ENCODE data around the gene MYL1. TPM values are rescaled to one million over a fixed set of nuclear protein-coding genes. Genes with fewer than 3 reads are reported as not detected.

Gene MYL1
- total RNA-seq, 1 experiment from 2014 or later: not detected

GRCh38 chr2:210324906-210325305 lies 9.9 kb upstream of the MYL1 start (continued):
- TF ChIP-seq FOXP4 (CRISPR knock-in tag; IDR thresholded peaks at IDR 0.05): no peak

GRCh38 chr2:210324458-210324857 lies 9.5 kb upstream of the MYL1 start:
- CTCF ChIA-PET: no interaction called here
- H3K9me3 Mint-ChIP-seq: no peaks in the 10 kb centered on the region
- no peak for DNase-seq (ENCODE audit: low spot score)
- no peak overlapping the region for H3K4me3 Mint-ChIP-seq
- POLR2A ChIA-PET: no interaction called here
- H3K27me3 Mint-ChIP-seq (ENCODE audit: low read depth): no peaks in the 10 kb centered on the region
- H3K36me3 Mint-ChIP-seq: no peaks in the 10 kb centered on the region
- H3K27ac Mint-ChIP-seq: no peak overlapping the region
- no peak for TF ChIP-seq ZNF219 (CRISPR knock-in tag; IDR thresholded peaks at IDR 0.05; ENCODE audit: borderline replicate concordance)
- TF ChIP-seq KAT7 (CRISPR knock-in tag; IDR thresholded peaks at IDR 0.05; ENCODE audit: borderline replicate concordance): no peak
- no peak for TF ChIP-seq FOXP1 (CRISPR knock-in tag; IDR thresholded peaks at IDR 0.05; ENCODE audit: borderline replicate concordance)
- peak; percentile 53 for ATAC-seq
- no peaks in the 10 kb centered on the region for H3K4me1 Mint-ChIP-seq

- TF ChIP-seq NR3C1 (CRISPR knock-in tag; conservative IDR thresholded peaks at IDR 0.05; ENCODE audit: low read depth) (no peak), FOXP1 (CRISPR knock-in tag; IDR thresholded peaks at IDR 0.05; ENCODE audit: borderline replicate concordance) (no peak), ETV6 (CRISPR knock-in tag; IDR thresholded peaks at IDR 0.05) (no peak), ZBTB43 (CRISPR knock-in tag; IDR thresholded peaks at IDR 0.05) (no peak), ARID4B (CRISPR knock-in tag; IDR thresholded peaks at IDR 0.05; ENCODE audit: borderline replicate concordance) (no peak), ZNF232 (CRISPR knock-in tag; IDR thresholded peaks at IDR 0.05) (no peak), GABPB1 (CRISPR knock-in tag; IDR thresholded peaks at IDR 0.05) (no peak), RELA (CRISPR knock-in tag; IDR thresholded peaks at IDR 0.05; ENCODE audit: borderline replicate concordance) (no peak), HMGA2 (CRISPR knock-in tag; IDR thresholded peaks at IDR 0.05) (no peak), KAT7 (CRISPR knock-in tag; IDR thresholded peaks at IDR 0.05; ENCODE audit: borderline replicate concordance) (no peak), ATF3 (CRISPR knock-in tag; conservative IDR thresholded peaks at IDR 0.05) (no peak), JAZF1 (CRISPR knock-in tag; IDR thresholded peaks at IDR 0.05) (no peak), E2F4 (CRISPR knock-in tag; IDR thresholded peaks at IDR 0.05; ENCODE audit: borderline replicate concordance, low read depth) (no peak), MXD4 (CRISPR knock-in tag; IDR thresholded peaks at IDR 0.05; ENCODE audit: borderline replicate concordance) (no peak), ZNF317 (CRISPR knock-in tag; IDR thresholded peaks at IDR 0.05; ENCODE audit: borderline replicate concordance, low read depth) (no peak), CDX4 (CRISPR knock-in tag; IDR thresholded peaks at IDR 0.05; ENCODE audit: borderline replicate concordance) (no peak), STAT6 (CRISPR knock-in tag; conservative IDR thresholded peaks at IDR 0.05; ENCODE audit: low read depth) (no peak)
- Mint-ChIP-seq H3K27ac (no peak overlapping the region), H3K9me3 (no peaks in the 10 kb centered on the region), H3K27me3 (ENCODE audit: low read depth) (no peaks in the 10 kb centered on the region), H3K4me1 (no peaks in the 10 kb centered on the region), H3K36me3 (no peaks in the 10 kb centered on the region), H3K4me3 (no peak overlapping the region)
- POLR2A ChIA-PET: no interaction called here
- CTCF ChIA-PET: no interaction called here
- ATAC-seq (no peak), DNase-seq (ENCODE audit: low spot score) (no peak)
Observed at GRCh38 chr2:210323003-210323402, 8.0 kb upstream of the MYL1 start.

Data from WTC11 (cell line).